Gastroesophageal sphincter (tissue), 3 donors: ENCODE results near the gene NISCH.

Source experiments
- EP300 ChIP-seq: sonication (generic); formaldehyde crosslinking; IDR thresholded peaks from one replicate; pipeline ENCODE4 v1.6.1; 2017; ENCODE audit warnings: antibody characterized with exemption, mild to moderate bottlenecking
- POLR2A ChIP-seq, 2 donors: fragments of 450-650 bp; IDR thresholded peaks; one replicate each; pipeline ENCODE4 v1.6.1; 2017; ENCODE audit warnings: antibody characterized with exemption in 2 of 2, mild to moderate bottlenecking in 2 of 2, moderate library complexity in 1 of 2
- POLR2AphosphoS5 ChIP-seq: sonication (generic); formaldehyde crosslinking; IDR thresholded peaks from one replicate; pipeline ENCODE4 v1.6.1; 2017; ENCODE audit warnings: antibody characterized with exemption
- TF ChIP-seq, protein P1 (sequence below), 4 experiments: fragments of 200-600 bp in 2 of 4; fragments of 450-650 bp in 2 of 4; sonication (generic) in 1 of 4; IDR thresholded peaks; one replicate each; pipeline ENCODE4 v1.5.1; 2017 to 2019; ENCODE audit warnings: antibody characterized with exemption in 4 of 4, mild to moderate bottlenecking in 2 of 4, moderate library complexity in 2 of 4

GRCh38 chr3:52533623-52534280, 78.3 kb downstream of the NISCH start, which contains the start of gene NT5DC2:
- TF ChIP-seq, protein P1, sequence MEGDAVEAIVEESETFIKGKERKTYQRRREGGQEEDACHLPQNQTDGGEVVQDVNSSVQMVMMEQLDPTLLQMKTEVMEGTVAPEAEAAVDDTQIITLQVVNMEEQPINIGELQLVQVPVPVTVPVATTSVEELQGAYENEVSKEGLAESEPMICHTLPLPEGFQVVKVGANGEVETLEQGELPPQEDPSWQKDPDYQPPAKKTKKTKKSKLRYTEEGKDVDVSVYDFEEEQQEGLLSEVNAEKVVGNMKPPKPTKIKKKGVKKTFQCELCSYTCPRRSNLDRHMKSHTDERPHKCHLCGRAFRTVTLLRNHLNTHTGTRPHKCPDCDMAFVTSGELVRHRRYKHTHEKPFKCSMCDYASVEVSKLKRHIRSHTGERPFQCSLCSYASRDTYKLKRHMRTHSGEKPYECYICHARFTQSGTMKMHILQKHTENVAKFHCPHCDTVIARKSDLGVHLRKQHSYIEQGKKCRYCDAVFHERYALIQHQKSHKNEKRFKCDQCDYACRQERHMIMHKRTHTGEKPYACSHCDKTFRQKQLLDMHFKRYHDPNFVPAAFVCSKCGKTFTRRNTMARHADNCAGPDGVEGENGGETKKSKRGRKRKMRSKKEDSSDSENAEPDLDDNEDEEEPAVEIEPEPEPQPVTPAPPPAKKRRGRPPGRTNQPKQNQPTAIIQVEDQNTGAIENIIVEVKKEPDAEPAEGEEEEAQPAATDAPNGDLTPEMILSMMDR (IDR thresholded peaks at IDR 0.05), result peak in 1 of 4 experiments; percentile 45
- TF ChIP-seq POLR2AphosphoS5 (no peak), POLR2A (IDR thresholded peaks at IDR 0.05) (peak in 1 of 2 donors; percentile 23), EP300 (no peak)
